Omental fat pad (tissue), 4 donors: ENCODE measurements around the gene ALOXE3. TPM values are rescaled to one million over a fixed set of nuclear protein-coding genes. Genes with fewer than 3 reads are reported as not detected.

Source experiments
- ATAC-seq: fragments of 150-250 bp; one replicate; pipeline ENCODE4 v1.9.1; 2016; ENCODE audit warnings: mild to moderate bottlenecking, moderate library complexity; ENCODE audit not compliant: low FRiP score
- DNase-seq: peaks from one replicate; pipeline ENCODE4 v3.0.0-alpha.2; 2019; ENCODE audit warnings: low spot score
- total RNA-seq, 4 donors: library from RNA; depleted of rRNA; stranded (reverse); fragments of >200 nt; gene quantifications; one replicate each; pipeline ENCODE4 v1.1.0, GENCODE V29; 2016
- TF ChIP-seq, protein P1 (sequence below), 3 donors: fragments of 450-650 bp; IDR thresholded peaks; one replicate each; pipeline ENCODE4 v1.5.1; 2016 to 2017; ENCODE audit warnings: antibody characterized with exemption in 3 of 3, mild to moderate bottlenecking in 3 of 3, moderate library complexity in 2 of 3

Gene ALOXE3
- total RNA-seq, 4 donors from 2014 or later = 0.09 to 0.24 TPM; not detected in 2

DNA sequence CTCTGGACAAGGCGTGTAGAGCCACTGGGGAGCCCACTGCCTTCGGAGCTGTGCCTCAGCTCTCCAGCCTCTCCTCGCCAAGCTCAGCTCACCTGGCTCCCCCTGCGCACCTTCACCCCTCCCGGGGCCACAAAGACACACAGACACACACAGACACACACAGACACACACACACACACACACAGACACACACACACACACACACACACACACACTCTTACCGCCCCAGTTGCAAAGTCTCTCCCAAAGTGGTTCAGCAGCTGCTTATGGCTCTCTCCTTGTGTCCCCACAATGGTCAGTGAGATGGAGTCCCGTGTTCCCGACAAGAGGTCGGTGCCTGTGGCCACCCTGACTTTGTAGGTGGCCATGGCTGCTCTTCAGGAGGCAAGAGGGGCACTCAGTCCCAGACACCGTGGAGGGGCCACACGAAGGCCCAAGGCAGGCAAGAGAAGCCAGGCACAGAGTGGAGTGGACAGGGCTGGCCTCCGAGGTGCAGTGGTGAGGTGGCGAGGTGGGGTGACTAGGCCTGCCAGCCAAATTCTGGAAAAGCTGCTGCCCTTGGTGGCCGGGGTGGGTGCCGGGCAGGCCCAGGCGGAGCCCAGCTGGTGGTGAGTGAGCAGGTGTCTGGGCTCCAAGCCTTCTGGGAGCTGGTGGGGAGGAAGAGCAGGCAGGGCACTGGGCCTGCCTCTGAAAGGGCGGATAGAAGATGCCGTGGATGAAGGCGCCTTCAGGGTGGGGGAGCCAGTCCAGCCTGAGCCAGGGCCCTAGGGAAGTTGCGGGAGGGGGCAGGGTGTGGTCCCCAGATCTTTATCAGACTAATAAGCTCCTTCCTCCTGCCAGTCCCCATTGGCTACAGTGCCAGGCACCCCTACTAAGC lies 31.0 kb downstream of the ALOXE3 start, which contains the start of gene ALOX12B:
ALOX12B (minus strand) TSS at position 642 of the 877 bp plus-strand sequence; CDS start at position 368, 274 bp downstream.
- ATAC-seq (no peak), DNase-seq (no peak)
- TF ChIP-seq, protein P1, sequence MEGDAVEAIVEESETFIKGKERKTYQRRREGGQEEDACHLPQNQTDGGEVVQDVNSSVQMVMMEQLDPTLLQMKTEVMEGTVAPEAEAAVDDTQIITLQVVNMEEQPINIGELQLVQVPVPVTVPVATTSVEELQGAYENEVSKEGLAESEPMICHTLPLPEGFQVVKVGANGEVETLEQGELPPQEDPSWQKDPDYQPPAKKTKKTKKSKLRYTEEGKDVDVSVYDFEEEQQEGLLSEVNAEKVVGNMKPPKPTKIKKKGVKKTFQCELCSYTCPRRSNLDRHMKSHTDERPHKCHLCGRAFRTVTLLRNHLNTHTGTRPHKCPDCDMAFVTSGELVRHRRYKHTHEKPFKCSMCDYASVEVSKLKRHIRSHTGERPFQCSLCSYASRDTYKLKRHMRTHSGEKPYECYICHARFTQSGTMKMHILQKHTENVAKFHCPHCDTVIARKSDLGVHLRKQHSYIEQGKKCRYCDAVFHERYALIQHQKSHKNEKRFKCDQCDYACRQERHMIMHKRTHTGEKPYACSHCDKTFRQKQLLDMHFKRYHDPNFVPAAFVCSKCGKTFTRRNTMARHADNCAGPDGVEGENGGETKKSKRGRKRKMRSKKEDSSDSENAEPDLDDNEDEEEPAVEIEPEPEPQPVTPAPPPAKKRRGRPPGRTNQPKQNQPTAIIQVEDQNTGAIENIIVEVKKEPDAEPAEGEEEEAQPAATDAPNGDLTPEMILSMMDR (IDR thresholded peaks at IDR 0.05) = no peak

DNA sequence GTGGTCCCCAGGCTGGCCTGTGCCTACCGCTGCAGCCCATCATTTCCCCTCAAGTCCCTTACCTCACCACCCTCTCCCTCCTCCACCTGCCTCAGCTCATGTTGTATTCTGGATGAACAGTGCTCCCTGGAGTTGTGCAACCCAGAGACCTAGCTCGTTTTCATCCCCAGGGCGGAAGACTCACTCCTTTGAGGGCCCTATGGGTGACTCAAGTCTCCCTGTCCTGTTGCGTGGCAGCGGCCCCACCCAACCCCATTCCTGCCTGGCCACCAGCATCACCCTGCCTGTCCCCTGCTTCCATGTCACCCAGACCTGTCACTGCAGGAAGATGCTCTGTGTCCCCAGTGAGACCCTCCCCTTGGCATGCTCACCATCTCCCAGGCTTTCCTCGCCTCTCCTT lies 34.1 kb downstream of the ALOXE3 start:
- ATAC-seq (no peak), DNase-seq (no peak)
- TF ChIP-seq, protein P1 (IDR thresholded peaks at IDR 0.05) = no peak

DNA sequence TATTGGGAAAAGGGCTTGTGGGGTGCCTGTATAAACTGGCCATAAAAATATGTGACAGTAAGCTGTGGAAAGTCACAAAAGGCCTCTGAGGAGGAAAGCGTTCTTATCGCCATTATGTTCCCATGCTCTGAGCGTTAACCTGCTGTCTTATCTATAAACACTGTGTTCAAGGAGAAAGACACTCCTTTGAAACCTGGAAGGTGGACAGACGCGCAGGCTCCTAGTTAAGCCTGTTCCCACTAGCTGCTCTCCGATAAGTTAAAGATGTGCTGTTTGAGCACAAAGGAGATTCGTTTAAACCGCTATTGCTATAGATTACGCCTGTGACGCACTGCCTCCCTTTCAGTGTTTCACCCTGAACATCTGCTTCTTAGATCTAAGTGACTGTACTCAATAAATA lies 36.0 kb downstream of the ALOXE3 start:
- TF ChIP-seq, protein P1 (IDR thresholded peaks at IDR 0.05) = no peak
- DNase-seq = no peak
- no peak for ATAC-seq

DNA sequence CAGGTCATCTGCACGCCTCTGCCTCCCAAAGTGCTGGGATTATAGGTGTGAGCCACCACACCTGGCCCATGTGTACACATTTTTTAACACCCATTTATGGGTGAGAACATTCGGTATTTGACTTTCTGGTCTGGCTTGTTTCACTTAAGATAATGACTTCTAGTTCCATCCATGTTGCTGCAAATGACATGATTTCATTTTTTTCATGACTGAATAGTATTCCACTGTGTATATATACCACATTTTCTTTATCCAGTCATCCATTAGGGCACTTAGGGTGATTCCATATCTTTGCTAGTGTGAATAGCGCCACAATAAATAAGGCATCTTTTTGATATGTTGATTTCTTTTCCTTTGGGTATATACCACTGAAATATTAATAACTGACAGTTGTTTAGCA lies 36.4 kb downstream of the ALOXE3 start:
- DNase-seq = no peak
- ATAC-seq = no peak
- TF ChIP-seq, protein P1 (IDR thresholded peaks at IDR 0.05) = no peak

DNA sequence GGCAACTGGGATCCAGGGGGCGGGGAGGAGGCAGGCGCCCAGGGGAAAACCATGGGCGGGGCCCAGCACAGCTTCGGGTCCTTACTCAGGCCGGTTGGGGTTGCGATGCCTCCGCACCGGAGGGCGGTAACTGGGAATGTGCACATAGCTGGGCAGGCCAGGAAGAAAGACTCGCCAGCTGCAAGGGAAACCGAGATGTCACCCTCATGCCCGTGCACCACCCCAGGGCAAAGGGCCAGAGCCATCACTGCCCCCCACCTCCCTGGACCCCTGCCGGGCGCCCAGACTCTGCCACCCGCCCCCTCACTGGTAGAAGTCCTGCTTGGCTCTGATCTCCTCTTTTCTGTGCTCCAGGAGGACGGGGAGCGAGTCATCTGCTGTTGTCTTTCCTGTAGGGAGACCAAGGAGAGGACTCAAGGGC lies 37.5 kb downstream of the ALOXE3 start:
- TF ChIP-seq, protein P1 (IDR thresholded peaks at IDR 0.05) = no peak
- DNase-seq (no peak), ATAC-seq (peak; percentile 34)

DNA sequence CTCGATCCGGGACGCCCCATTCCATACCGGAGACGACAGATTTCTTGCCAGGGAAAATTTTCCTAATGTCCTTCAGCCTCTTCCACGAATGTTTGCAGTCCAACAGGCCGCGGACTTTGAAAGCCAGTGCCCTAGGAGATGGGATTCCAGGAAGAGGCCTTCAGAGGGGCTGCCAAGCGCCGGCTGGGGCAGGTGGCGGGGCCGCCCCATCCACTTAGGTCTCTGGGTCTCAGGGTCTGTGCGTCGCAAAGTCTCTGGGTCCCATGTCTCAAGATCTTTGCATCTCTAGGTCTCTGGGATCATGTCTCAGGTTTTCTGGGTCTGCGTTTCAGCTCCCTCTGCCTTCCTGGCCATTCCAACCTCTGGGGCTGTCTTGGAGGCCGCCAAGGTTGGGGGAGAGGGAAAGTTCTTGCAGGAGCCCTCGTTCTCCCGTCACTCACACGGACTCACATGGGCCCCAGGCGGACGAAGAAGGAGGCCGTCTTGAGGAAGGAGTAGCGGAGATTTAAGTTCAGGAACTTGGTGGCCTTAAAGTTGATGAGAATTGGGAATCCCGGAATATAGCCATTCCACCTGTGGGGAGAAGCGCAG lies 38.0 kb downstream of the ALOXE3 start:
- DNase-seq = no peak
- ATAC-seq = peak; percentile 20
- TF ChIP-seq, protein P1 (IDR thresholded peaks at IDR 0.05) = no peak
